Stimulated activated CD4-positive, alpha-beta T cell treated with anti-CD3 and anti-CD28 coated beads, Interleukin-15, amount 100 ng/mL, for 48 hours (primary cell): ENCODE measurements around the gene TRIM63.
"Not testable (repeated sequence)": the region's sequence is repeated elsewhere in the genome, so short reads cannot be mapped to it uniquely, and the experiment has no call there.

Source experiments
- DNase-seq, 2 donors: peaks; one replicate each; pipeline ENCODE4 v3.0.0-alpha.2; 2020; ENCODE audit warnings: low read depth in 2 of 2

The TRIM63 gene

GRCh38 chr1:26067432-26067911 lies at the start of gene TRIM63:
Gene TRIM63, minus strand, starts transcription at chr1:26067630. Its CDS starts 136 bp downstream, at chr1:26067494.
- no peak for DNase-seq

- DNase-seq = no peak
Measured at GRCh38 chr1:26114165-26114927, 46.9 kb upstream of the TRIM63 start.

- no peak for DNase-seq
Measured at GRCh38 chr1:26112407-26112775, 45.0 kb upstream of the TRIM63 start.

GRCh38 chr1:26111530-26112406 lies 44.3 kb upstream of the TRIM63 start, which contains the start of gene PDIK1L:
Gene PDIK1L, plus strand, starts transcription at chr1:26111824. Its CDS starts 2,485 bp downstream, at chr1:26114309.
- DNase-seq = peak; percentile 86 to 91

- DNase-seq = peak; percentile 47 to 49
Measured at GRCh38 chr1:26110731-26111529, 43.5 kb upstream of the TRIM63 start.

- no peak for DNase-seq
Measured at GRCh38 chr1:26109229-26110164, 42.1 kb upstream of the TRIM63 start.

GRCh38 chr1:26105226-26105548 lies 37.8 kb upstream of the TRIM63 start:
- not testable (repeated sequence) for DNase-seq

- DNase-seq = no peak
Measured at GRCh38 chr1:26102526-26102925, 35.1 kb upstream of the TRIM63 start.

GRCh38 chr1:26102119-26102518 lies 34.7 kb upstream of the TRIM63 start:
- no peak for DNase-seq

GRCh38 chr1:26100204-26100603 lies 32.8 kb upstream of the TRIM63 start:
- DNase-seq = not testable (repeated sequence)

- DNase-seq = no peak
Measured at GRCh38 chr1:26099780-26100179, 32.4 kb upstream of the TRIM63 start.

- no peak for DNase-seq
Measured at GRCh38 chr1:26098602-26099001, 31.2 kb upstream of the TRIM63 start.

GRCh38 chr1:26097696-26098095 lies 30.3 kb upstream of the TRIM63 start:
- no peak for DNase-seq

GRCh38 chr1:26096471-26096870 lies 29.0 kb upstream of the TRIM63 start:
- DNase-seq = no peak

- DNase-seq = no peak
Measured at GRCh38 chr1:26094677-26095383, 27.4 kb upstream of the TRIM63 start.

- no peak for DNase-seq
Measured at GRCh38 chr1:26094076-26094669, 26.7 kb upstream of the TRIM63 start.

- not testable (repeated sequence) for DNase-seq
Measured at GRCh38 chr1:26093569-26093968, 26.1 kb upstream of the TRIM63 start.

- no peak for DNase-seq
Measured at GRCh38 chr1:26092422-26092821, 25.0 kb upstream of the TRIM63 start.

GRCh38 chr1:26090893-26091292 lies 23.5 kb upstream of the TRIM63 start:
- no peak for DNase-seq

- DNase-seq = no peak
Measured at GRCh38 chr1:26089125-26089524, 21.7 kb upstream of the TRIM63 start.
